Measurements from ENCODE around the gene POLR2M. TPM values are rescaled to one million over a fixed set of nuclear protein-coding genes. Genes with fewer than 3 reads are reported as not detected.

Gene POLR2M
- total and polyA plus RNA-seq, 10 of the 15 experiments (the other 5 are each of a cell fraction or from before 2014, with no cell fraction given) = 5.8 to 364 (median 23.7) TPM

DNA sequence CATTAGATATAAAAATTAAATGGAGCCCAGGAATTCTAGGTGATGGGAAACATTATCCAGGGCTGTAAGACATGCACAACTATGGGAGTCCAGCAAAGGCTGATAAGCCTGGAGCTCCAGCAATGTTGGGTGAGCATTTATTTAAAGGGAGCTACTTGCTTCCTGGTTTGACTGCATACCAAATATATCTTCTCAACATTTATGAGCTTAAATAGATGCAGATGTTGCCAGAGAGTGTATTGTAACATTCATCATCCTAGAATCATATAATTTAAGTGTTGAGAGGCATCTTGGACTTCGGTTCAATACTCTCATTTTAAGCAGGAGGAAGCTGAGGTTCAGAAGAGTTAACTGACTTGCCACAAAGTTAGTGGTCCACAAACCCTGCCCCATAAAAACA is 12.2 kb upstream of the POLR2M start (continued):
- TF ChIP-seq, protein P1, sequence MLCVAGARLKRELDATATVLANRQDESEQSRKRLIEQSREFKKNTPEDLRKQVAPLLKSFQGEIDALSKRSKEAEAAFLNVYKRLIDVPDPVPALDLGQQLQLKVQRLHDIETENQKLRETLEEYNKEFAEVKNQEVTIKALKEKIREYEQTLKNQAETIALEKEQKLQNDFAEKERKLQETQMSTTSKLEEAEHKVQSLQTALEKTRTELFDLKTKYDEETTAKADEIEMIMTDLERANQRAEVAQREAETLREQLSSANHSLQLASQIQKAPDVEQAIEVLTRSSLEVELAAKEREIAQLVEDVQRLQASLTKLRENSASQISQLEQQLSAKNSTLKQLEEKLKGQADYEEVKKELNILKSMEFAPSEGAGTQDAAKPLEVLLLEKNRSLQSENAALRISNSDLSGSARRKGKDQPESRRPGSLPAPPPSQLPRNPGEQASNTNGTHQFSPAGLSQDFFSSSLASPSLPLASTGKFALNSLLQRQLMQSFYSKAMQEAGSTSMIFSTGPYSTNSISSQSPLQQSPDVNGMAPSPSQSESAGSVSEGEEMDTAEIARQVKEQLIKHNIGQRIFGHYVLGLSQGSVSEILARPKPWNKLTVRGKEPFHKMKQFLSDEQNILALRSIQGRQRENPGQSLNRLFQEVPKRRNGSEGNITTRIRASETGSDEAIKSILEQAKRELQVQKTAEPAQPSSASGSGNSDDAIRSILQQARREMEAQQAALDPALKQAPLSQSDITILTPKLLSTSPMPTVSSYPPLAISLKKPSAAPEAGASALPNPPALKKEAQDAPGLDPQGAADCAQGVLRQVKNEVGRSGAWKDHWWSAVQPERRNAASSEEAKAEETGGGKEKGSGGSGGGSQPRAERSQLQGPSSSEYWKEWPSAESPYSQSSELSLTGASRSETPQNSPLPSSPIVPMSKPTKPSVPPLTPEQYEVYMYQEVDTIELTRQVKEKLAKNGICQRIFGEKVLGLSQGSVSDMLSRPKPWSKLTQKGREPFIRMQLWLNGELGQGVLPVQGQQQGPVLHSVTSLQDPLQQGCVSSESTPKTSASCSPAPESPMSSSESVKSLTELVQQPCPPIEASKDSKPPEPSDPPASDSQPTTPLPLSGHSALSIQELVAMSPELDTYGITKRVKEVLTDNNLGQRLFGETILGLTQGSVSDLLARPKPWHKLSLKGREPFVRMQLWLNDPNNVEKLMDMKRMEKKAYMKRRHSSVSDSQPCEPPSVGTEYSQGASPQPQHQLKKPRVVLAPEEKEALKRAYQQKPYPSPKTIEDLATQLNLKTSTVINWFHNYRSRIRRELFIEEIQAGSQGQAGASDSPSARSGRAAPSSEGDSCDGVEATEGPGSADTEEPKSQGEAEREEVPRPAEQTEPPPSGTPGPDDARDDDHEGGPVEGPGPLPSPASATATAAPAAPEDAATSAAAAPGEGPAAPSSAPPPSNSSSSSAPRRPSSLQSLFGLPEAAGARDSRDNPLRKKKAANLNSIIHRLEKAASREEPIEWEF (IDR thresholded peaks at IDR 0.05; ENCODE audit: insufficient replicate concordance, low read depth, low read length) = no peak
- TF ChIP-seq POLR2A (IDR thresholded peaks at IDR 0.05; ENCODE audit: low read depth, low read length) (no peak), HDAC2 (IDR thresholded peaks at IDR 0.05) (no peak), MYB (IDR thresholded peaks at IDR 0.05; ENCODE audit: borderline replicate concordance, low read depth, low read length) (no peak), FOXM1 (IDR thresholded peaks at IDR 0.05; ENCODE audit: low read depth, low read length) (no peak), IKZF2 (IDR thresholded peaks at IDR 0.05) (no peak), NFYB (IDR thresholded peaks at IDR 0.05; ENCODE audit: insufficient read depth, low read depth, low read length) (no peak)
- TF ChIP-seq, protein P2, sequence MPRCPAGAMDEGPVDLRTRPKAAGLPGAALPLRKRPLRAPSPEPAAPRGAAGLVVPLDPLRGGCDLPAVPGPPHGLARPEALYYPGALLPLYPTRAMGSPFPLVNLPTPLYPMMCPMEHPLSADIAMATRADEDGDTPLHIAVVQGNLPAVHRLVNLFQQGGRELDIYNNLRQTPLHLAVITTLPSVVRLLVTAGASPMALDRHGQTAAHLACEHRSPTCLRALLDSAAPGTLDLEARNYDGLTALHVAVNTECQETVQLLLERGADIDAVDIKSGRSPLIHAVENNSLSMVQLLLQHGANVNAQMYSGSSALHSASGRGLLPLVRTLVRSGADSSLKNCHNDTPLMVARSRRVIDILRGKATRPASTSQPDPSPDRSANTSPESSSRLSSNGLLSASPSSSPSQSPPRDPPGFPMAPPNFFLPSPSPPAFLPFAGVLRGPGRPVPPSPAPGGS (IDR thresholded peaks at IDR 0.05; ENCODE audit: borderline replicate concordance, insufficient read depth, low read depth, low read length, poor library complexity, severe bottlenecking) = no peak
